Measurements from ENCODE around the gene TPM1. TPM values are rescaled to one million over a fixed set of nuclear protein-coding genes. Genes with fewer than 3 reads are reported as not detected.

TPM1 gene
- polyA plus RNA-seq, 4 donors: 269 to 542 (median 382) TPM

DNA sequence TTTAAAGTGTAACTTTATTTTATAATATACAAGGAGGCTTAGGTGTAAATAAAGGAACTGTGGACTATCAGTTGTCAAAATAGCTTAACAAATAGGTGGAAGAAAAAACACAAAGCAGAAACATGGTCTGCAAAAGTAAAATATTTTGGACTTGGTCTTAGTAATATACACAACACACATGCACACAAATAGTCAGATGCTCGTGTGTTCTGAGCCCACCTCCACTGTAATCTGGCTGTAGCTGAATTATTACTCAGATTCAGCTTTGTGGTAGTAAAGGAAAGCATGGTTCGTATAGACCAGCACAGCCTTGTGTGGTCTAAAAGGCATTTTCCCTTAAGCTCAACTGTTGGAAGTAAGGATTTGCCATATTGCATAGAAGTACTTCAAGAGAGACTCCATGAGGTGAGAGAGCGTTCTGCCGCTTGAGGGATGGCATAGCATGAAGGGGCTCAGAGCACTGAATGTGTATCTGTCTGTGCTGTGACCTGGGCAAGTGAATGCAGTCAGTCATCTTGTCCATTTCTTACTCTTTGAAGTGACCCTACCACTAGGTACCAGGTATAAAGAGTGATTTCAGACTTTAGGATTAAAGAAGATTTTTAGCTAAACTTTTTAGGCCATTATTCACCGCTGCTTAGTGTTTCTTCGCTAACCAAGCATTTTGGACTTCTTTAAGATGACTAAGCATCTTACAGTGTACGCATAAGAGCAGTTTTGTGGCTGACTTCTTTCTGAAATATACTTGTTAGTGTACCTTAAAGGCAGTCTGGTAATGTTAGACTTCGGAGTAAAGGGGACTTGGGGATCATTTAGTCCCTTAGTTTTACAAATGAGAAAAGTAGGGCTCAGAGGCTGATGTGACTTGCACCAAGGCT, 15.2 kb downstream of the TPM1 start:
- peak overlapping the region in 1 of 3 donors; percentile 0 for H3K27ac ChIP-seq (ENCODE audit: low read depth in 1 of 3, low read length in 2 of 3)
- no peaks in the 10 kb centered on the region for H3K27me3 ChIP-seq (ENCODE audit: control insufficient read depth in 3 of 3, insufficient read depth in 3 of 3, low read length in 3 of 3)
- DNase-seq (no peak), FAIRE-seq (no peak)
- H3K4me1 ChIP-seq (ENCODE audit: control insufficient read depth in 3 of 3, insufficient read depth in 2 of 3, low read depth in 1 of 3, low read length in 2 of 3): peaks cover 6 to 27% (median 12%) of the 10 kb centered on the region in 3 donors
- no peaks in the 10 kb centered on the region for H3K9me3 ChIP-seq (ENCODE audit: control insufficient read depth in 2 of 2, insufficient read depth in 1 of 2, low read depth in 1 of 2, low read length in 1 of 2)
- no peak overlapping the region for H3K4me3 ChIP-seq (ENCODE audit: low read depth in 1 of 3, low read length in 3 of 3)
- 91 to 96% (median 94%) methylated on average over 8 of the region's 8 CpGs for WGBS, 3 donors
- peaks cover 26 to 42% (median 37%) of the 10 kb centered on the region in 3 donors for H3K36me3 ChIP-seq (ENCODE audit: control insufficient read depth in 3 of 3, insufficient read depth in 2 of 3, low read depth in 1 of 3, low read length in 3 of 3)

- H3K27me3 ChIP-seq (ENCODE audit: control insufficient read depth in 3 of 3, insufficient read depth in 3 of 3, low read length in 3 of 3): no peaks in the 10 kb centered on the region
- H3K27ac ChIP-seq (ENCODE audit: low read depth in 1 of 3, low read length in 2 of 3): no peak overlapping the region
- H3K36me3 ChIP-seq (ENCODE audit: control insufficient read depth in 3 of 3, insufficient read depth in 2 of 3, low read depth in 1 of 3, low read length in 3 of 3): peaks cover 32 to 45% (median 41%) of the 10 kb centered on the region in 3 donors
- H3K4me3 ChIP-seq (ENCODE audit: low read depth in 1 of 3, low read length in 3 of 3): no peak overlapping the region
- no peaks in the 10 kb centered on the region for H3K9me3 ChIP-seq (ENCODE audit: control insufficient read depth in 2 of 2, insufficient read depth in 1 of 2, low read depth in 1 of 2, low read length in 1 of 2)
- FAIRE-seq (no peak), DNase-seq (no peak)
- H3K4me1 ChIP-seq (ENCODE audit: control insufficient read depth in 3 of 3, insufficient read depth in 2 of 3, low read depth in 1 of 3, low read length in 2 of 3): peaks cover 3 to 15% (median 6%) of the 10 kb centered on the region in 3 donors
- WGBS, 3 donors: 63 to 76% (median 67%) methylated on average over 3 of the region's 3 CpGs
Observed at GRCh38 chr15:63059075-63059474, 16.5 kb downstream of the TPM1 start.

DNA sequence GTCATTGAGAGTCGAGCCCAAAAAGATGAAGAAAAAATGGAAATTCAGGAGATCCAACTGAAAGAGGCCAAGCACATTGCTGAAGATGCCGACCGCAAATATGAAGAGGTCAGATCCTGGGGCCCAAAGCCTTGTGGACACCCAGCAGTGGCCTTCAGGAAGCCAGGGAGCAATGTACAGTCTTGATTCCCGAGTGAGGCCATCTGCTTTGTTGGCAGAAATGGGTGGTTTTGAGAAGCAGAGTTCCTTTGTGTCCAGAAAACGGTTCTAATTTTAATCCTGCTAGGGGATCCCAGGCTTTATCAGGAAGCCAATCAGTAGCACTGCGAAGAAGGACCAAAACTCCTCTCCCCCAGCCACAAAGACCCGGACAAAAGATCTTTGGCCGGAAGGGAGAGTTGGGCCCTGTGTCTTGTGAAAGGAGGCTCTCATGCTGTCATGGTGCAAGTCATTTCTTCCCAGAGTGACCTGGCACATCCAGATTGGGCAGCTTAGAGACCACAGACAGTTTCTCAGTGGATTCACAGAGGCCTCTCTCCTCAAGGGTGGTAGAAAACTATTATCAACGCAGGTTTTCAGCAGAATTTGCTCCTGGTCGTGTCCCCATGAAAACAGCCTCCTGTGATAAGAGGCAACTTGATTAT, 17.1 kb downstream of the TPM1 start:
- H3K27me3 ChIP-seq (ENCODE audit: control insufficient read depth in 3 of 3, insufficient read depth in 3 of 3, low read length in 3 of 3): no peaks in the 10 kb centered on the region
- FAIRE-seq (no peak), DNase-seq (no peak)
- no peak overlapping the region for H3K4me3 ChIP-seq (ENCODE audit: low read depth in 1 of 3, low read length in 3 of 3)
- H3K27ac ChIP-seq (ENCODE audit: low read depth in 1 of 3, low read length in 2 of 3): peak overlapping the region in 1 of 3 donors; percentile 39
- peaks cover 32 to 48% (median 42%) of the 10 kb centered on the region in 3 donors for H3K36me3 ChIP-seq (ENCODE audit: control insufficient read depth in 3 of 3, insufficient read depth in 2 of 3, low read depth in 1 of 3, low read length in 3 of 3)
- H3K9me3 ChIP-seq (ENCODE audit: control insufficient read depth in 2 of 2, insufficient read depth in 1 of 2, low read depth in 1 of 2, low read length in 1 of 2): no peaks in the 10 kb centered on the region
- peaks cover 3 to 9% (median 4%) of the 10 kb centered on the region in 3 donors for H3K4me1 ChIP-seq (ENCODE audit: control insufficient read depth in 3 of 3, insufficient read depth in 2 of 3, low read depth in 1 of 3, low read length in 2 of 3)
- whole genome bisulfite sequencing, 3 donors: 57 to 67% (median 63%) methylated on average over 10 of the region's 10 CpGs

DNA sequence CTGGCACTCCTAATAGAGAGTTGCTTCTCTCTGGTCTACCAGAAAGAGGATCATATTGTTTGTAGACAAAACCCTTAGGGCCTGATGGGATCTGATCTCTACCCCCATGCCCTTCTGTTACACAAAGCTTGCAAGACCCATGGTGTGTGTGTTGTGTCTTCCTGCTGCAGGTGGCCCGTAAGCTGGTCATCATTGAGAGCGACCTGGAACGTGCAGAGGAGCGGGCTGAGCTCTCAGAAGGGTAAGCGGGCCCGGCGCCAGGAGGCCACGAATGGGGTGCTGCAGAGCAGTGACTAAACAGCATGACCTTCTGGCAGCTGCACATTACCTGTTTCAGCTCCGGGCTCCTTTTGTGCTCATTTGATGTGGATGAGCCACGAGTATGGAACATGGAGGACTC, 18.2 kb downstream of the TPM1 start:
- 71 to 89% (median 83%) methylated on average over 10 of the region's 10 CpGs for WGBS, 3 donors
- Histone ChIP-seq H3K27me3 (ENCODE audit: control insufficient read depth in 3 of 3, insufficient read depth in 3 of 3, low read length in 3 of 3) (no peaks in the 10 kb centered on the region), H3K4me3 (ENCODE audit: low read depth in 1 of 3, low read length in 3 of 3) (no peak overlapping the region), H3K4me1 (ENCODE audit: control insufficient read depth in 3 of 3, insufficient read depth in 2 of 3, low read depth in 1 of 3, low read length in 2 of 3) (peaks cover 3 to 4% (median 3%) of the 10 kb centered on the region in 3 donors), H3K9me3 (ENCODE audit: control insufficient read depth in 2 of 2, insufficient read depth in 1 of 2, low read depth in 1 of 2, low read length in 1 of 2) (no peaks in the 10 kb centered on the region), H3K27ac (ENCODE audit: low read depth in 1 of 3, low read length in 2 of 3) (no peak overlapping the region), H3K36me3 (ENCODE audit: control insufficient read depth in 3 of 3, insufficient read depth in 2 of 3, low read depth in 1 of 3, low read length in 3 of 3) (peaks cover 32 to 52% (median 42%) of the 10 kb centered on the region in 3 donors)
- no peak for DNase-seq
- FAIRE-seq: no peak

DNA sequence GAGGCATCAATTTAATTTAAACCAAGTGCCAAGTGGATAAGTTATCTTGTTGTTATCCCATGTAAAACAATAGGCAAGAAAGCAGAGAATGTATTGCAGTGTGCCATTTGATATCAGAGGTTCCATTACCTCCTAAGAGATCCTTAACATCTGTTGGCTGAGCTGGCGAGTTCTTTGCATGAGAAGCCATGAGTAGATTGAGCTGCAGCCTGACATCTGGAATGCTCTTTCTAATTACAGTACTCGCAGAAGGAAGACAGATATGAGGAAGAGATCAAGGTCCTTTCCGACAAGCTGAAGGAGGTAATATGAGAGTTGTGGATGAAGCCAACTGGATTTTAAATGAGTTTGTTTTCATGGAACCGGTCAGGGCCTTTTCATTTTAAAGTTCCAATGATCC, 19.4 kb downstream of the TPM1 start:
- 20 to 54% (median 39%) methylated on average over 4 of the region's 4 CpGs for WGBS, 3 donors
- no peak for FAIRE-seq

DNA sequence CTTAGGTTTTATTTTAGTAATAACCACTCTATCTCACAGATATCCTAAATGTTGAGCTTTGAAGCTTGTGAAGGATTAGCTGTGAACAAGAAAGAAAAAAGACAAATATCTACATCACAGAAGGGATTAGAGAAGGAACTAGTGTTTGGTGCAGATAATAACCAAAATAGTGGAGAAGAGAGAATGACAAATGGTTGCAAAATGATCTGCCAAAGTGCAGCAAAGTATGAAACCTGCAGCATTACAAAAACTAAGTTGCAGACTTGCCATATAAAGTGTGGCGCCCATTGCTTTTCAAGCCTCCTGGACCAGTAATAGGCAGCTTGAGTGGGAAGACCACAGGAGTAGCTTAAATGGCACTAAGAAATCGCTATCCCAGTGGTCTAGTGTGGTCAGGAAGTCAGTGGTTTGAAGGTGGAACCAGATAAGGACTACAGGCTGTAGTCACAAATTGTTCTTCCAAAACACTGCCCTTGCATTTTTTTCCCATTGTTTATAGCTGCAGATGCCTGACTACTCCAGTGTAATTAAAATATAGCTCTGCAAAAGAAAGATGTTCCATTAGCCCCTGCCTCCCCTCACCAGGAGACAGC, 20.7 kb downstream of the TPM1 start:
- DNase-seq (no peak), FAIRE-seq (no peak)
- no peaks in the 10 kb centered on the region for H3K9me3 ChIP-seq (ENCODE audit: control insufficient read depth in 2 of 2, insufficient read depth in 1 of 2, low read depth in 1 of 2, low read length in 1 of 2)
- no peaks in the 10 kb centered on the region for H3K27me3 ChIP-seq (ENCODE audit: control insufficient read depth in 3 of 3, insufficient read depth in 3 of 3, low read length in 3 of 3)
- 80 to 89% (median 88%) methylated on average over 2 of the region's 2 CpGs for WGBS, 3 donors
- peaks cover 26 to 53% (median 40%) of the 10 kb centered on the region in 3 donors for H3K36me3 ChIP-seq (ENCODE audit: control insufficient read depth in 3 of 3, insufficient read depth in 2 of 3, low read depth in 1 of 3, low read length in 3 of 3)
- H3K27ac ChIP-seq (ENCODE audit: low read depth in 1 of 3, low read length in 2 of 3): no peak overlapping the region
- peaks cover 0 to 4% (median 0%) of the 10 kb centered on the region in 3 donors for H3K4me1 ChIP-seq (ENCODE audit: control insufficient read depth in 3 of 3, insufficient read depth in 2 of 3, low read depth in 1 of 3, low read length in 2 of 3)
- no peak overlapping the region for H3K4me3 ChIP-seq (ENCODE audit: low read depth in 1 of 3, low read length in 3 of 3)

More for the DNA sequence above, 19.4 kb downstream of the TPM1 start:
- no peaks in the 10 kb centered on the region for H3K9me3 ChIP-seq (ENCODE audit: control insufficient read depth in 2 of 2, insufficient read depth in 1 of 2, low read depth in 1 of 2, low read length in 1 of 2)
- no peaks in the 10 kb centered on the region for H3K27me3 ChIP-seq (ENCODE audit: control insufficient read depth in 3 of 3, insufficient read depth in 3 of 3, low read length in 3 of 3)
- peaks cover 0 to 4% (median 0%) of the 10 kb centered on the region in 3 donors for H3K4me1 ChIP-seq (ENCODE audit: control insufficient read depth in 3 of 3, insufficient read depth in 2 of 3, low read depth in 1 of 3, low read length in 2 of 3)
- H3K4me3 ChIP-seq (ENCODE audit: low read depth in 1 of 3, low read length in 3 of 3): no peak overlapping the region
- peaks cover 30 to 50% (median 42%) of the 10 kb centered on the region in 3 donors for H3K36me3 ChIP-seq (ENCODE audit: control insufficient read depth in 3 of 3, insufficient read depth in 2 of 3, low read depth in 1 of 3, low read length in 3 of 3)
- no peak overlapping the region for H3K27ac ChIP-seq (ENCODE audit: low read depth in 1 of 3, low read length in 2 of 3)
- peak in 1 of 2 donors; percentile 58 for DNase-seq

GRCh38 chr15:63063877-63064409, 21.4 kb downstream of the TPM1 start:
- Histone ChIP-seq H3K4me3 (ENCODE audit: low read depth in 1 of 3, low read length in 3 of 3) (no peak overlapping the region), H3K27ac (ENCODE audit: low read depth in 1 of 3, low read length in 2 of 3) (peak overlapping the region in 1 of 3 donors; percentile 25), H3K36me3 (ENCODE audit: control insufficient read depth in 3 of 3, insufficient read depth in 2 of 3, low read depth in 1 of 3, low read length in 3 of 3) (peaks cover 26 to 57% (median 43%) of the 10 kb centered on the region in 3 donors), H3K9me3 (ENCODE audit: control insufficient read depth in 2 of 2, insufficient read depth in 1 of 2, low read depth in 1 of 2, low read length in 1 of 2) (no peaks in the 10 kb centered on the region), H3K27me3 (ENCODE audit: control insufficient read depth in 3 of 3, insufficient read depth in 3 of 3, low read length in 3 of 3) (no peaks in the 10 kb centered on the region), H3K4me1 (ENCODE audit: control insufficient read depth in 3 of 3, insufficient read depth in 2 of 3, low read depth in 1 of 3, low read length in 2 of 3) (peaks cover 0 to 4% (median 0%) of the 10 kb centered on the region in 3 donors)
- 88 to 96% (median 94%) methylated on average over 13 of the region's 13 CpGs for WGBS, 3 donors
- DNase-seq (no peak), FAIRE-seq (no peak)

All from small intestine (tissue), 7 donors.